Adrenal gland (tissue), 12 donors: Measurements from ENCODE around the gene HOXB13. TPM values are rescaled to one million over a fixed set of nuclear protein-coding genes. Genes with fewer than 3 reads are reported as not detected.
"Not testable (repeated sequence)": the region's sequence is repeated elsewhere in the genome, so short reads cannot be mapped to it uniquely, and the experiment has no call there.

Source experiments
- DNase-seq, 7 donors: peaks; one replicate each; pipeline ENCODE4 v3.0.0-alpha.2; 2019 to 2020
- H3K27ac ChIP-seq, 5 donors: fragments of 200-600 bp; sonication (generic) in 4 of 5; 1 replicate in 3 of 5; 2 replicates in 2 of 5; pipeline versions ENCODE4 v1.5.1 to v1.8.0; 2016 to 2020; ENCODE audit warnings: mild to moderate bottlenecking in 1 of 5
- H3K27me3 ChIP-seq: fragments of 200-600 bp; 2 replicates; pipeline ENCODE4 v1.8.0; 2021
- H3K36me3 ChIP-seq, 2 donors: fragments of 200-600 bp; replicated peaks in 1 of 2; 1 replicate in 1 of 2; 2 replicates in 1 of 2; pipeline versions ENCODE4 v1.5.1 to v1.8.0; 2018 to 2022
- H3K4me1 ChIP-seq, 2 donors: fragments of 200-600 bp; replicated peaks in 1 of 2; 1 replicate in 1 of 2; 2 replicates in 1 of 2; pipeline versions ENCODE4 v1.5.1 to v1.8.0; 2018 to 2021
- H3K4me3 ChIP-seq, 4 donors: fragments of 200-600 bp; sonication (generic) in 3 of 4; one replicate each; pipeline ENCODE4 v1.5.1; 2016 to 2018
- H3K9me3 ChIP-seq, 3 donors: fragments of 200-600 bp; sonication (generic) in 1 of 3; replicated peaks in 1 of 3; 1 replicate in 2 of 3; 2 replicates in 1 of 3; pipeline versions ENCODE4 v1.5.1 to v1.8.0; 2016 to 2021
- CTCF ChIP-seq, 6 experiments: fragments of 450-650 bp in 4 of 6; fragments of 200-600 bp in 2 of 6; sonication (generic) in 1 of 6; IDR thresholded peaks; 1 replicate in 5 of 6; 2 replicates in 1 of 6; pipeline versions ENCODE4 v1.5.1 to v1.8.0; 2016 to 2021; ENCODE audit warnings: antibody characterized with exemption in 6 of 6, mild to moderate bottlenecking in 2 of 6, moderate library complexity in 1 of 6
- POLR2A ChIP-seq, 2 donors: fragments of 450-650 bp; IDR thresholded peaks; one replicate each; pipeline ENCODE4 v1.6.1; 2017; ENCODE audit warnings: antibody characterized with exemption in 2 of 2, mild to moderate bottlenecking in 2 of 2, moderate library complexity in 1 of 2
- WGBS, 4 donors: extraction: QIAGEN DNeasy Blood & Tissue Kit in 2 of 4; methylation state at CpG; one replicate each; pipeline versions ENCODE4 v1.1.5 to v1.1.7; 2013 to 2017; 5-methylcytosine and 5-hydroxymethylcytosine counted together
- intact Hi-C, 2 donors: fragments of 100-400 bp; cut with DNase I; formaldehyde crosslinking; loops; one replicate each; pipeline versions ENCODE4 v1.14.1 to v1.15.0; 2022 to 2023
- polyA plus RNA-seq, 3 donors: library from polyadenylated mRNA; stranded (reverse); fragments of 200-250 nt in 2 of 3; fragments of 350-450 nt in 1 of 3; fragmentation: Illumina TruSeq in 1 of 3; extraction: RNeasy Lipid Tissue Mini Kit (QIAGEN cat#74804) in 1 of 3; gene quantifications; one replicate each; pipeline ENCODE4 v1.2.3, GENCODE V29; 2013 to 2014
- total RNA-seq, 9 donors: library from RNA; depleted of rRNA in 4 of 9; stranded (reverse); fragments of >200 nt in 4 of 9; fragments of 120-200 nt in 1 of 9; fragmentation: NEBNext Ultra II Directional in 1 of 9; extraction: Animal tissue kit (Norgen Biotek cat#: 25700) in 1 of 9; gene quantifications; one replicate each; pipeline versions ENCODE4 v1.1.0 to v1.2.4, GENCODE V29; 2013 to 2023
- donor health status: healthy with polysubstance abuse.
- donor health status: Bipolar disorder and iron deficiency.
- donor health status: DM: yes; HTN: yes; CAD: no.
- donor health status: DM: no; HTN: no; CAD: no.
- donor health status: DM: no; HTN: no; CAD: no.
- donor health status: DM: yes; HTN: yes; CAD: no.

The HOXB13 gene
- total and polyA plus RNA-seq, 12 donors: 0.07 to 0.11 TPM; not detected in 10

GRCh38 chr17:48717367-48718226 lies 11.0 kb downstream of the HOXB13 start:
- intact Hi-C loops: no loop called here
- Histone ChIP-seq H3K27me3 (peaks cover 88% of the 10 kb centered on the region), H3K4me1 (no peaks in the 10 kb centered on the region), H3K36me3 (no peaks in the 10 kb centered on the region), H3K4me3 (no peak overlapping the region), H3K9me3 (no peaks in the 10 kb centered on the region), H3K27ac (no peak overlapping the region)
- TF ChIP-seq CTCF (IDR thresholded peaks at IDR 0.05): no peak
- no peak for TF ChIP-seq POLR2A (IDR thresholded peaks at IDR 0.05)
- no peak for DNase-seq
- 14 to 22% (median 17%) methylated on average over 10 of the region's 10 CpGs for WGBS, 4 donors

GRCh38 chr17:48716549-48716948 lies 12.0 kb downstream of the HOXB13 start:
- H3K9me3 ChIP-seq, DNase-seq, H3K36me3 ChIP-seq, H3K4me3 ChIP-seq, H3K4me1 ChIP-seq, intact Hi-C loops, H3K27ac ChIP-seq: not testable (repeated sequence)
- 56 to 74% (median 69%) methylated on average over 2 to 3 of the region's 3 CpGs for WGBS, 4 donors
- H3K27me3 ChIP-seq: peaks cover 88% of the 10 kb centered on the region

GRCh38 chr17:48715496-48716399 lies 12.8 kb downstream of the HOXB13 start:
- Histone ChIP-seq H3K36me3 (no peaks in the 10 kb centered on the region), H3K9me3 (no peaks in the 10 kb centered on the region), H3K27me3 (peaks cover 84% of the 10 kb centered on the region), H3K4me3 (no peak overlapping the region), H3K4me1 (no peaks in the 10 kb centered on the region), H3K27ac (no peak overlapping the region)
- TF ChIP-seq POLR2A (IDR thresholded peaks at IDR 0.05) (no peak), CTCF (IDR thresholded peaks at IDR 0.05) (no peak)
- intact Hi-C loops: no loop called here
- WGBS, 4 donors: 34 to 44% (median 35%) methylated on average over 5 of the region's 5 CpGs
- no peak for DNase-seq

GRCh38 chr17:48711128-48711527 lies 17.4 kb downstream of the HOXB13 start:
- no peaks in the 10 kb centered on the region for H3K4me1 ChIP-seq
- H3K9me3 ChIP-seq: no peaks in the 10 kb centered on the region
- no peak overlapping the region for H3K4me3 ChIP-seq
- WGBS, 4 donors: 67 to 69% (median 68%) methylated on average over 4 of the region's 4 CpGs
- no peak for DNase-seq
- no peak for TF ChIP-seq CTCF (IDR thresholded peaks at IDR 0.05)
- TF ChIP-seq POLR2A (IDR thresholded peaks at IDR 0.05): no peak
- intact Hi-C loops: no loop called here
- H3K36me3 ChIP-seq: no peaks in the 10 kb centered on the region
- H3K27ac ChIP-seq: no peak overlapping the region
- peaks cover 62% of the 10 kb centered on the region for H3K27me3 ChIP-seq
